HG03175 (cell line): Measurements from ENCODE around the gene TRIM5.

Experiments
- ATAC-seq: cut with Tn5 transposase; IDR thresholded peaks from one replicate; pipeline ENCODE4 v1.9.1; 2021; ENCODE audit warnings: mild to moderate bottlenecking, moderate library complexity; ENCODE audit not compliant: unreplicated experiment

The TRIM5 gene

DNA sequence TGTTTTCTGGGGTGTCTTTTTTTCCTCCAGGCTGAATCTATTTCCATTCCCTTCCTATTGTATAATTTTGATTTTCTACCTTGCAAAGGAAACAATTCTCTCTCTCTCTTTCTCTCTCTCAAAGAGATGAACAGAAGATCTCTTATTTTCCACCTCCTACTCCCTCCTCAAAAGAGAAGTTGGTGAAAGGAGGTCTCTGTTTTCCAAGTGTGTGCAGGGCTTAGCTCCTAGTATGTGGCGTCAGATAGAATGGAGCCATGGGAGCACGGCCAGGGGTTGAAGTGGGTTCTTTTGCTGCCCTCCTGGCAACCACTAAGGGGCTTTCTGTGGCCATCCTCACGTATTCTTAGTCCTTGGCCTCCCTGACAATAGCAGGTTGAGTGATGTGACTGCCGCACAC is 59.6 kb downstream of the TRIM5 start:
- ATAC-seq = no peak

DNA sequence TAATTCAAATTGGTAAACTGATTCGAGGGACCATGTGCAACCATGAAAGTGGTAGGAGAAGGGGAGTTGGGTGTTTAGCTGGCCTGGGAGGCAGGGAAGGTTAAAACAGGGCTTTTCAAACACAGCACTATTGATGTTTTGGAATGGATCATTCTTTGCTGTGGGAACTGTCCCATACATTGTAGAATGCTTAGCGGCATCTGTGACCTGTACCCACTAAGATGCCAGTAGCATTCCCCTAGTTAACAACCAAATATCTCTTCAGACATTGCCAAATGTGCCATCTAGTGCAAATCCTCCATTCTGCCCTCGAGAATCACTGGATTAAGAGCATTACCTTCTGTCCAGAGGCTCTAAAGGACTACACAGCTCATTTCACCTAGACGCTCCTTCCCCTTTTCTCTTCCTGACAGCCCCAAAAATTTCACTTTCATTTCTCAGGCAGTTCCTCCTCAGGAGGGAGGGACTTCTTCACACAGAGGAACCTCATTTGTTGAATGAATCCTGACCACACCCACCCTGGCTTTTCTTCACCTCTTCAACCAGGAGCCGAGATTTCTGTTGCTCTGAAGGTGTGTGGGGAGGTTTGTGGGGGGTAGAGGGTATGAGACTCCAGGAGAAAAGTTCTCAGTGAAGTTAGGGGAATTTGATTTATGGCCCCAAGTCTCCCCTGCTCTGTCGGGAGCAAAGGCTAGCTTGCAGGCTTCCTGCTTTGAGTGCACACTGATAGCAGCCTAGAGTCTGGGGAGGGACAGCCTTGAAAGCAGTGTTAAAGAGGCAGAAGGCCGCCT is 60.2 kb downstream of the TRIM5 start, which contains the start of gene TRIM34:
TSS of gene TRIM34 (plus strand) at position 513 of the 791 bp plus-strand sequence. CDS start 7,331 bp downstream, outside the sequence.
- peak; percentile 97 for ATAC-seq

DNA sequence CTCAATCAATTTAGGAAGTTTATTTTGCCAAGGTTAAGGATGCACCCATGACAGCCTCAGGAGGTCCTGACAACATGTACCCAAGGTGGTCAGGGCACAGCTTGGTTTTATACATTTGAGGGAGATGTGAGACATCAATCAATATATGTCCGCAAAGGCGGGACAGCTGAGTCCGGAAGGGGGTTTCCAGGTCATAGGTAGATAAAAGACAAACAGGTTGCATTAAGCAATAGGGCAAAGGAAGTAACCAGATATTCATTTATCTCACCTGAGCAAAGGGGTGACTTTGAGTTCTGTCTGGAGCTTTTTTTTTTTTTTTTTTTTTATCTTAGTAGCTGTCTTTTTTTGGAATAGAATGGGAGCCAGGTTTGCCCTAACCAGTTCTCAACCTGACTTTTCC is 62.1 kb downstream of the TRIM5 start:
- no peak for ATAC-seq

DNA sequence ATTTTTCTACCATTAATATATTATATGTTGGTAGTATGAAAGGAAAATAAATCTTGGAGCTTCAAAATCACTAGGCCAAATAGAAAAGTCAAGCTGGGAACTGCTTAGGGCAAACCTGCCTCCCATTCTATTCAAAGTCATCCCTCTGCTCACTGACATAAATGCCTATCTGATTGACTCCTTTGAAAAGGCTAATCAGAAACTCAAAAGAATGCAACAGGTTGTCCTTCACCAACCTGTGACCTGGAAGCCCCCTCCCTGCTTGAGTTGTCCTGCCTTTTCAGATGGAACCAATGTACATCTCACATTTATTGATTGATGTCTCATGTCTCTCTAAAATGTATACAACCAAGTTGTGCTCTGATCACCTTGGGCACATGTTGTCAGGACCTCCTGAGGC is 63.3 kb downstream of the TRIM5 start:
- no peak for ATAC-seq

DNA sequence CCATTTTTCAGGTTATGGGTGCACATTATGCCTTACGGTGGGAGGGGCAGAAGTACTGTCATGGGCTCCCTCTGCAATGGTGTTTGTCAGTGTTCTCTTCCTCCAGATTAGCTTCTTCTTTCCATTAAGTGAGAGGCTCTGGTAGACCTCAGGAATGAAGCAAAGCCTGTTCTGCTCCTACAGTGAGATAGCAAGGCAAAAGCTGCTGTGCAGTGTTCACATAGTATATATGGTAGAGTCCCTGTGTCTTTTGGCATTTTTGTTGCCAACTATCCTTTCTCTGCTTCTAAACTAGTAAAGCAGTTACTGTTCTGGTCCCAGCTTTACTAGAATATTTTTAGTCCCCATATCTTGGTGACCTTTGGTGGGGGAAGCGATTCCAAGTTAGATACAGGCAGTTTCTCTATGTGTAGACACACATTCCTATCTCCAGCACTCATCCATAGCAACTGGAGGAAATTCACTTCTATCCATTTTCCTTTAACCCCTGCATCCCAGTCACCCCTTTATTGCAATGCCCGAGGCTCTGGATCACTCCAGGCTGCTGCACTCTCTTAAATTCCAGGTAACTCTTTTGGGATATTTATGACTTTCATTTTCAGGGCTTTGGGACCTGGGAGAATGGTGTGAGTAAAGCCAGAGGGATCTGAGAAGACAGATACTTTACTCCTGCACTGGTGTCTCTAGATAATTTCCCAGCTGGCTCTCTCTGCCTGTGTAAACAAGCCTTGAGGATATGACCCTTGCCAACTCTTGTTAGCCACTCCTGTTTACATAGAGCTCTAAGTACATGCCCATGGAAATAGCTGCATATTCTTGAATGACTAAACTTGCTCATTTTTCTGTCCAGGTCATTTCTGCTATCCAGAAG is 64.0 kb downstream of the TRIM5 start:
- ATAC-seq = no peak

DNA sequence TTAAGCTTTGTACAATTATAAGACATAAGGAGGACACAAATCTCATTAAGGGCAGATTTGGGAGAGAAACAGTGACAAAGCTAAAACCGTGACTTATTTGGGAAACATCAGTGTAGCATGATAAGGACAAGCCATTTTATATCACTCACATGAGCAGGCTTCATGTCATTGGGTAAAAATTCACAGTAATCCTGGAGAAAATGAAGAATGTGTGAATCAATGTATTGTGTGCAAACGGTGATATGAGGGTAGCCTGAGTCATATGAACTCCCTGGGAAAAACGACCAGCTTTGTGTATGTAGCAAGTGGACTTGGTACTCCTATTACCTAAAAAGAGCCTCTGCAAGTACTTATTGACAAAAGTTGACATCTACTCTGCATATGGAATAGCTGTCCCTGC is 66.1 kb downstream of the TRIM5 start:
- ATAC-seq = no peak
